ENCODE results near the gene KBTBD8.

DNA sequence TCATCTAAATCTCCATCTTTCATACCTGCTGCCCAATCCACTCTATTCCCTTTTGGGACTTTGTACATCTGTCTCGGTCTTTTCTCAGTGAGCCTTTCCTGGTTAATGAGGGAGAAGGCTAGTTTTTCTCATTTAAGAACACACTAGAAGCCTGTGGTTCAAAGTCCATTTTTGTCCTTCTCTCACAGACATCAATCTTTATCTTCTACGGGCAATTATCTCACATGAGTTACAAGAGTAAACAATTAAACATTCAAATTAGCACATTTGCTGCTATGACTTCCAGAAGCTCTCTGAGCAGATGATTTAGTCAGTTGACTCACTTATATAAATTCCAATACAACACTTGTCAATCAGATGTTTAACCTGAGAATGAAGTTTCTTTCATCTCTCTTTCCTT, 49.3 kb upstream of the KBTBD8 start:
- TF ChIP-seq, protein P1, sequence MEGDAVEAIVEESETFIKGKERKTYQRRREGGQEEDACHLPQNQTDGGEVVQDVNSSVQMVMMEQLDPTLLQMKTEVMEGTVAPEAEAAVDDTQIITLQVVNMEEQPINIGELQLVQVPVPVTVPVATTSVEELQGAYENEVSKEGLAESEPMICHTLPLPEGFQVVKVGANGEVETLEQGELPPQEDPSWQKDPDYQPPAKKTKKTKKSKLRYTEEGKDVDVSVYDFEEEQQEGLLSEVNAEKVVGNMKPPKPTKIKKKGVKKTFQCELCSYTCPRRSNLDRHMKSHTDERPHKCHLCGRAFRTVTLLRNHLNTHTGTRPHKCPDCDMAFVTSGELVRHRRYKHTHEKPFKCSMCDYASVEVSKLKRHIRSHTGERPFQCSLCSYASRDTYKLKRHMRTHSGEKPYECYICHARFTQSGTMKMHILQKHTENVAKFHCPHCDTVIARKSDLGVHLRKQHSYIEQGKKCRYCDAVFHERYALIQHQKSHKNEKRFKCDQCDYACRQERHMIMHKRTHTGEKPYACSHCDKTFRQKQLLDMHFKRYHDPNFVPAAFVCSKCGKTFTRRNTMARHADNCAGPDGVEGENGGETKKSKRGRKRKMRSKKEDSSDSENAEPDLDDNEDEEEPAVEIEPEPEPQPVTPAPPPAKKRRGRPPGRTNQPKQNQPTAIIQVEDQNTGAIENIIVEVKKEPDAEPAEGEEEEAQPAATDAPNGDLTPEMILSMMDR (conservative IDR thresholded peaks at IDR 0.05; ENCODE audit: low read depth, low read length): no peak
- TF ChIP-seq EZH2 (IDR thresholded peaks at IDR 0.05; ENCODE audit: low read length, unreplicated experiment): no peak
